ENCODE measurements around the gene ADAMTS16. TPM values are rescaled to one million over a fixed set of nuclear protein-coding genes. Genes with fewer than 3 reads are reported as not detected.
A peak's percentile ranks its signal among the peaks of the same experiment; 100 is the strongest.

ADAMTS16 gene
- total and polyA plus RNA-seq, 2 donors (not counting 3 experiments of a cell fraction or from before 2014, with no cell fraction given), result not detected

- DNase-seq (ENCODE audit: low read depth, low spot score), result peak; percentile 6
- POLR2A ChIA-PET, result no interaction called here
- peak overlapping the region; percentile 7 for H3K27ac ChIP-seq (ENCODE audit: insufficient read depth, low read depth, low read length)
- no peak overlapping the region for H3K4me3 ChIP-seq (replicated peaks in 1 of 3; ENCODE audit: insufficient read depth in 1 of 3, low read depth in 1 of 3, low read length in 3 of 3)
- H3K4me1 ChIP-seq (ENCODE audit: control insufficient read depth, extremely low read depth, insufficient read depth, low read length), result no peaks in the 10 kb centered on the region
- no peaks in the 10 kb centered on the region for H3K9me1 ChIP-seq (replicated peaks; ENCODE audit: control insufficient read depth, extremely low read depth, insufficient read depth, low read length)
- H2AFZ ChIP-seq (ENCODE audit: low read depth, low read length), result no peak overlapping the region
- no peaks in the 10 kb centered on the region for H3K27me3 ChIP-seq (ENCODE audit: control insufficient read depth in 2 of 2, insufficient read depth in 2 of 2, low read length in 2 of 2)
- no peaks in the 10 kb centered on the region for H4K20me1 ChIP-seq (replicated peaks; ENCODE audit: control insufficient read depth, extremely low read depth, insufficient read depth, low read length)
- no peak for TF ChIP-seq GATA2 (IDR thresholded peaks at IDR 0.05; ENCODE audit: insufficient read depth, insufficient read length, low read depth, low read length)
- no peak for TF ChIP-seq MYC (IDR thresholded peaks at IDR 0.05; ENCODE audit: low read depth, low read length)
- no peak for TF ChIP-seq FOS (IDR thresholded peaks at IDR 0.05; ENCODE audit: borderline replicate concordance, insufficient read depth, low read length)
- TF ChIP-seq POLR2A (IDR thresholded peaks at IDR 0.05; ENCODE audit: low read depth, low read length), result no peak
- TF ChIP-seq, protein P1, sequence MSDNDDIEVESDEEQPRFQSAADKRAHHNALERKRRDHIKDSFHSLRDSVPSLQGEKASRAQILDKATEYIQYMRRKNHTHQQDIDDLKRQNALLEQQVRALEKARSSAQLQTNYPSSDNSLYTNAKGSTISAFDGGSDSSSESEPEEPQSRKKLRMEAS (IDR thresholded peaks at IDR 0.05; ENCODE audit: insufficient read depth, insufficient read length), result no peak
- no peak for TF ChIP-seq POLR2AphosphoS5 (IDR thresholded peaks at IDR 0.05; ENCODE audit: insufficient read depth, low read depth, low read length)
- no peak for TF ChIP-seq EZH2 (IDR thresholded peaks at IDR 0.05; ENCODE audit: borderline replicate concordance, low read depth, low read length, severe bottlenecking)
- peak overlapping the region; percentile 24 for H3K4me2 ChIP-seq (ENCODE audit: insufficient read depth, low read length)
- BruUV-seq (replicated peaks), result no TSS peak
- dilution Hi-C loops (cut with MboI; ENCODE audit: extremely low pct_ligation_motif_present, low sequenced_read_pairs), result no loop called here
- intact Hi-C loops (cut with micrococcal nuclease), result no loop called here
- H3K36me3 ChIP-seq (ENCODE audit: control insufficient read depth in 2 of 2, extremely low read depth in 1 of 2, insufficient read depth in 2 of 2, low read length in 2 of 2), result no peaks in the 10 kb centered on the region
- H3K9me3 ChIP-seq (replicated peaks; ENCODE audit: control insufficient read depth, insufficient read depth, low read length), result no peaks in the 10 kb centered on the region
- no peak overlapping the region for H3K9ac ChIP-seq (replicated peaks; ENCODE audit: extremely low read depth, insufficient read depth, low read length)
- CTCF ChIA-PET, result no interaction called here
- H3K79me2 ChIP-seq (ENCODE audit: control insufficient read depth, insufficient read depth, low read length), result no peaks in the 10 kb centered on the region
- no peak for FAIRE-seq
Observed at GRCh38 chr5:5270958-5271785, 131.0 kb downstream of the ADAMTS16 start.

Measured in endothelial cell of umbilical vein (primary cell).